SK-N-SH (cell line): Measurements from ENCODE around the gene TRIM66. TPM values are rescaled to one million over a fixed set of nuclear protein-coding genes. Genes with fewer than 3 reads are reported as not detected.
A peak's percentile ranks its signal among the peaks of the same experiment; 100 is the strongest.

ENCODE experiments used
- CTCF ChIA-PET: fragments of 300-600, 350-600 bp; formaldehyde crosslinking; extraction: SDS; loops from one replicate; lab custom pipeline; 2021; lab: Yijun Ruan, JAX
- POLR2A ChIA-PET: fragments of 350-600 bp; sonication (Branson Sonifier 250); formaldehyde crosslinking; extraction: SDS; loops from one replicate; lab custom pipeline; 2020; ENCODE audit warnings: antibody characterized with exemption, inconsistent platforms; lab: Yijun Ruan, JAX
- DNase-seq: peaks from one replicate; pipeline ENCODE4 v3.0.0; 2012
- H2AFZ ChIP-seq: fragments of 200-600 bp; sonication (generic); 2 replicates; pipeline ENCODE4 v1.8.1; 2016; ENCODE audit warnings: antibody characterized with exemption, mild to moderate bottlenecking, low read depth
- H3F3A ChIP-seq: fragments of 200-600 bp; sonication (generic); replicated peaks from 2 replicates; pipeline ENCODE3; 2016; ENCODE audit warnings: antibody characterized with exemption, mild to moderate bottlenecking; ENCODE audit not compliant: insufficient read depth
- H3K27ac ChIP-seq, 2 experiments: fragments of 200-500 bp in 1 of 2; fragments of 200-600 bp in 1 of 2; sonication (Bioruptor generic) in 1 of 2; sonication (generic), shearing (Covaris generic) in 1 of 2; 2 replicates each; pipeline versions ENCODE4 v1.5.1 to v1.6.1; 2014 to 2016; ENCODE audit warnings: low read depth in 2 of 2, inconsistent platforms in 1 of 2, low read length in 1 of 2, mild to moderate bottlenecking in 1 of 2, mixed read lengths in 1 of 2
- H3K27me3 ChIP-seq: fragments of 200-600 bp; sonication (generic), shearing (Covaris generic); 2 replicates; pipeline ENCODE4 v1.6.1; 2016; ENCODE audit warnings: mixed run types; ENCODE audit not compliant: insufficient read depth
- H3K36me3 ChIP-seq, 2 experiments: fragments of 200-500 bp in 1 of 2; fragments of 200-600 bp in 1 of 2; sonication (Bioruptor generic) in 1 of 2; sonication (generic) in 1 of 2; replicated peaks in 1 of 2; 2 replicates each; pipeline versions ENCODE3 to v1.5.1; 2014 to 2016; ENCODE audit warnings: low read length in 1 of 2, mild to moderate bottlenecking in 1 of 2; ENCODE audit not compliant: insufficient read depth in 2 of 2, control insufficient read depth in 1 of 2
- H3K4me1 ChIP-seq, 2 experiments: fragments of 200-500 bp in 1 of 2; fragments of 200-600 bp in 1 of 2; sonication (Bioruptor generic) in 1 of 2; sonication (generic), shearing (Covaris generic) in 1 of 2; 2 replicates each; pipeline versions ENCODE4 v1.5.1 to v1.6.1; 2014 to 2016; ENCODE audit warnings: low read depth in 1 of 2, low read length in 1 of 2, mixed run types in 1 of 2; ENCODE audit not compliant: insufficient read depth in 2 of 2, control insufficient read depth in 1 of 2
- H3K4me2 ChIP-seq: fragments of 200-600 bp; sonication (generic), shearing (Covaris generic); 2 replicates; pipeline ENCODE4 v1.6.1; 2017; ENCODE audit warnings: mixed run types
- H3K4me3 ChIP-seq, 2 experiments: fragments of 200-500 bp in 1 of 2; fragments of 200-600 bp in 1 of 2; sonication (Bioruptor generic) in 1 of 2; sonication (generic), shearing (Covaris generic) in 1 of 2; 2 replicates each; pipeline versions ENCODE4 v1.5.1 to v1.8.1; 2014 to 2016; ENCODE audit warnings: low read depth in 2 of 2, inconsistent platforms in 1 of 2, low read length in 1 of 2, mild to moderate bottlenecking in 1 of 2, mixed read lengths in 1 of 2, moderate library complexity in 1 of 2
- H3K79me2 ChIP-seq: fragments of 200-600 bp; sonication (generic); 2 replicates; pipeline ENCODE4 v1.8.1; 2017; ENCODE audit warnings: mild to moderate bottlenecking; ENCODE audit not compliant: insufficient read depth
- H3K9ac ChIP-seq: fragments of 200-600 bp; sonication (generic); 2 replicates; pipeline ENCODE4 v1.6.1; 2017; ENCODE audit warnings: mixed run types
- H3K9me2 ChIP-seq: fragments of 200-600 bp; sonication (generic); 2 replicates; pipeline ENCODE4 v1.6.1; 2017; ENCODE audit warnings: mixed run types
- H3K9me3 ChIP-seq: fragments of 200-600 bp; sonication (generic); 2 replicates; pipeline ENCODE4 v1.6.1; 2017; ENCODE audit warnings: mixed run types, mild to moderate bottlenecking, moderate library complexity
- H4K20me1 ChIP-seq: fragments of 200-600 bp; sonication (generic); 2 replicates; pipeline ENCODE4 v1.6.1; 2017; ENCODE audit warnings: mild to moderate bottlenecking, mixed run types; ENCODE audit not compliant: insufficient read depth
- FOSL2 ChIP-seq: IDR thresholded peaks from 2 replicates; pipeline ENCODE4 v1.4.0; 2012; ENCODE audit warnings: low read depth, mild to moderate bottlenecking, moderate library complexity, borderline replicate concordance
- JUND ChIP-seq: IDR thresholded peaks from 2 replicates; pipeline ENCODE4 v1.4.0; 2012
- MXI1 ChIP-seq: IDR thresholded peaks from 2 replicates; pipeline ENCODE4 v1.6.1; 2012; ENCODE audit warnings: mild to moderate bottlenecking, low read depth, low read length, improper control_type of control experiment
- NFIC ChIP-seq: IDR thresholded peaks from 2 replicates; pipeline ENCODE4 v1.4.0; 2012; ENCODE audit warnings: borderline replicate concordance
- RFX5 ChIP-seq: IDR thresholded peaks from 2 replicates; pipeline ENCODE4 v1.6.1; 2012; ENCODE audit warnings: mild to moderate bottlenecking, improper control_type of control experiment, low read length
- RXRA ChIP-seq: IDR thresholded peaks from 2 replicates; pipeline ENCODE4 v1.4.0; 2012; ENCODE audit warnings: low read depth, mild to moderate bottlenecking, borderline replicate concordance
- SIN3A ChIP-seq: IDR thresholded peaks from 2 replicates; pipeline ENCODE4 v1.6.1; 2012; ENCODE audit warnings: low read depth, mild to moderate bottlenecking, low read length, moderate library complexity, borderline replicate concordance
- TCF12 ChIP-seq: IDR thresholded peaks from 2 replicates; pipeline ENCODE4 v1.4.0; 2012
- YY1 ChIP-seq: IDR thresholded peaks from 2 replicates; pipeline ENCODE4 v1.4.0; 2012; ENCODE audit warnings: low read depth, mild to moderate bottlenecking
- WGBS: methylation state at CpG from one replicate; pipeline ENCODE4 v1.1.6; 2017; ENCODE audit warnings: low lambda C conversion rate; 5-methylcytosine and 5-hydroxymethylcytosine counted together
- polyA plus RNA-seq, 3 experiments: library from polyadenylated mRNA; depleted of rRNA; stranded (reverse); fragments of >200 nt; gene quantifications; 2 replicates each; pipeline ENCODE4 v1.2.3, GENCODE V29; 2012
- TF ChIP-seq, protein P1 (sequence below): IDR thresholded peaks from 2 replicates; pipeline ENCODE4; 2012
- TF ChIP-seq, protein P2 (sequence below): fragments of 200-600 bp; sonication (generic); IDR thresholded peaks from 2 replicates; pipeline ENCODE4 v1.6.1; 2017; ENCODE audit warnings: antibody characterized with exemption, mild to moderate bottlenecking, moderate library complexity

Gene TRIM66
- polyA plus RNA-seq, 1 of the 3 experiments (the other 2 are of a cell fraction) = 6.4 TPM

DNA sequence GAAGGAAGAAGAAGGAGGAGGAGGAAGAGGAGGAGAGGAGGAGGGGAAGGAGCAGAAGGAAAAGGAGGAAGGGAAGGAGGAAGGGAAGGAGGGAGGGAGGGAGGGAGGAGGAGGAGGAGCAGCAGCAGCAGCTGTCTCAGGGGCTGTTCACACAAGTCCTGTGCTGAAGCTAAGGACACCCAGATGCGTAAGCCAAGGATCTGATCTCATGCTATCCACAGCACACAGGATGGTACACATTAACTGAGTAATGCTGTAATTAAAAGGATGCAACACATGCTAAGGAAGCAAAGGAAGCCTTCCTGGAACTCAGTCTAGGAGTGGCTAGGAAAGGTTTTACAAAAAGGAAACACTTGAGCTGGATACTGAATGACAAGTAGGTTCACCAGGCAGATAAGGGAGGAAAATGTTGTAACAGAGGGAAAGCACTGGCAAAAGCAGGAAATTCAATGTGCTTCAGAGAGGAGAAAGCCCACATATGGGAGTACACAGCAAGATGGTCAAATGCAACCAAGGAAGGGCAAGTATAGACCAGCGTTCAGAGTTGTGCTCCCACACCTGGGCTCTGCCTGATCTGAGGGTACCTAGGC is 32.0 kb downstream of the TRIM66 start:
- Histone ChIP-seq H3K9me2 (no peaks in the 10 kb centered on the region), H3K36me3 (peaks cover 4 to 26% of the 10 kb centered on the region in 2 experiments), H3K27me3 (no peaks in the 10 kb centered on the region), H3F3A (peaks cover 16% of the 10 kb centered on the region), H3K4me3 (no peak overlapping the region), H3K9me3 (no peaks in the 10 kb centered on the region), H3K4me2 (no peak overlapping the region), H4K20me1 (no peaks in the 10 kb centered on the region), H3K27ac (no peak overlapping the region), H3K9ac (no peak overlapping the region), H2AFZ (no peak overlapping the region), H3K79me2 (no peaks in the 10 kb centered on the region), H3K4me1 (peaks cover 0 to 7% of the 10 kb centered on the region in 2 experiments; a peak in 3 of 4 replicates)
- ChIA-PET POLR2A (no interaction called here), CTCF (interaction anchor here (0.6 kb wide), 1 partner anchor 17 kb away, joined by 4 read pairs; no protein-coding TSS in a partner anchor)
- no peak for DNase-seq
- 97% methylated on average over 2 of the region's 2 CpGs for WGBS
- TF ChIP-seq SIN3A = no peak
- TF ChIP-seq RXRA = no peak
- TF ChIP-seq RFX5 = no peak
- TF ChIP-seq MXI1 = no peak
- no peak for TF ChIP-seq YY1
- TF ChIP-seq TCF12 = no peak
- TF ChIP-seq, protein P1, sequence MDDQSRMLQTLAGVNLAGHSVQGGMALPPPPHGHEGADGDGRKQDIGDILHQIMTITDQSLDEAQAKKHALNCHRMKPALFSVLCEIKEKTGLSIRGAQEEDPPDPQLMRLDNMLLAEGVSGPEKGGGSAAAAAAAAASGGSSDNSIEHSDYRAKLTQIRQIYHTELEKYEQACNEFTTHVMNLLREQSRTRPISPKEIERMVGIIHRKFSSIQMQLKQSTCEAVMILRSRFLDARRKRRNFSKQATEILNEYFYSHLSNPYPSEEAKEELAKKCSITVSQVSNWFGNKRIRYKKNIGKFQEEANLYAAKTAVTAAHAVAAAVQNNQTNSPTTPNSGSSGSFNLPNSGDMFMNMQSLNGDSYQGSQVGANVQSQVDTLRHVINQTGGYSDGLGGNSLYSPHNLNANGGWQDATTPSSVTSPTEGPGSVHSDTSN = no peak

DNA sequence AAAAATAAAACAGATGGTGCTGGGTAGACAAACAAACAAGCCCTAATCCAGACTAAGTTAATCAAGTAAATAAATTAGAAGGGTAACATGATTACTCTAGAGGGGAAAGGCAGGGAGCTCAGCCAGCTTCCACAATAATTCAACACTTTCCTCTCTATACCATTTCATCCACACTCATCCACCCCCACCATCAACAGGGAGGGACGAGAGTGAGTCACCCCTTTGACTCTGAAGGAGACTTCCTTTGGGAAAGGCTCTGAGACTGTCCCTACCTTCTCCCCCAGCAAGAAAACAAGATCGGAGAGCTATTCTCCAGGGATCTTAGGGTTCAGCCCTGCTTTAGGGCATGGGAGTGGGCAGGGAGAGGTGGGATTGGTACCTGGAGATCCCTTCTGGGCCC is 33.1 kb downstream of the TRIM66 start:
- ChIA-PET CTCF (no interaction called here), POLR2A (no interaction called here)
- H3F3A ChIP-seq = peaks cover 16% of the 10 kb centered on the region
- no peak overlapping the region for H3K4me3 ChIP-seq
- H3K27me3 ChIP-seq = no peaks in the 10 kb centered on the region
- no peak for DNase-seq
- H3K9me3 ChIP-seq = no peaks in the 10 kb centered on the region
- H3K4me1 ChIP-seq = peaks cover 0 to 7% of the 10 kb centered on the region in 2 experiments; a peak in 3 of 4 replicates
- H3K9ac ChIP-seq = no peak overlapping the region
- peak overlapping the region; percentile 53 for H3K4me2 ChIP-seq
- H2AFZ ChIP-seq = peak overlapping the region; percentile 42; the same call in 1 of the 2 replicates
- H3K27ac ChIP-seq = peak overlapping the region in 1 of 2 experiments; percentile 50; a peak in 2 of 4 replicates
- peaks cover 4 to 33% of the 10 kb centered on the region in 2 experiments for H3K36me3 ChIP-seq
- no peaks in the 10 kb centered on the region for H4K20me1 ChIP-seq
- no peaks in the 10 kb centered on the region for H3K9me2 ChIP-seq
- WGBS = 36% methylated on average over 2 of the region's 2 CpGs
- TF ChIP-seq RXRA = no peak
- TF ChIP-seq FOSL2 = peak; percentile 82; the same call in 1 of the 2 replicates
- TF ChIP-seq, protein P2, sequence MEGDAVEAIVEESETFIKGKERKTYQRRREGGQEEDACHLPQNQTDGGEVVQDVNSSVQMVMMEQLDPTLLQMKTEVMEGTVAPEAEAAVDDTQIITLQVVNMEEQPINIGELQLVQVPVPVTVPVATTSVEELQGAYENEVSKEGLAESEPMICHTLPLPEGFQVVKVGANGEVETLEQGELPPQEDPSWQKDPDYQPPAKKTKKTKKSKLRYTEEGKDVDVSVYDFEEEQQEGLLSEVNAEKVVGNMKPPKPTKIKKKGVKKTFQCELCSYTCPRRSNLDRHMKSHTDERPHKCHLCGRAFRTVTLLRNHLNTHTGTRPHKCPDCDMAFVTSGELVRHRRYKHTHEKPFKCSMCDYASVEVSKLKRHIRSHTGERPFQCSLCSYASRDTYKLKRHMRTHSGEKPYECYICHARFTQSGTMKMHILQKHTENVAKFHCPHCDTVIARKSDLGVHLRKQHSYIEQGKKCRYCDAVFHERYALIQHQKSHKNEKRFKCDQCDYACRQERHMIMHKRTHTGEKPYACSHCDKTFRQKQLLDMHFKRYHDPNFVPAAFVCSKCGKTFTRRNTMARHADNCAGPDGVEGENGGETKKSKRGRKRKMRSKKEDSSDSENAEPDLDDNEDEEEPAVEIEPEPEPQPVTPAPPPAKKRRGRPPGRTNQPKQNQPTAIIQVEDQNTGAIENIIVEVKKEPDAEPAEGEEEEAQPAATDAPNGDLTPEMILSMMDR = no peak
- TF ChIP-seq, protein P1 = no peak
- peak; percentile 74 for TF ChIP-seq JUND
- no peak; the same call in 1 of the 2 replicates for TF ChIP-seq NFIC
- no peaks in the 10 kb centered on the region for H3K79me2 ChIP-seq
